NCI-H2227 (cell line): Measurements from ENCODE around the gene ADCY2.

ENCODE experiments used
- DNase-seq: peaks from one replicate; lab custom pipeline; 2025; ENCODE audit not compliant: unreplicated experiment; lab: John Stamatoyannopoulos, UW

The ADCY2 gene

GRCh38 chr5:7437836-7438235, 41.9 kb downstream of the ADCY2 start:
- DNase-seq, result no peak

GRCh38 chr5:7445068-7445467, 49.1 kb downstream of the ADCY2 start:
- DNase-seq, result no peak

- DNase-seq, result no peak
These were observed 49.9 kb downstream of the ADCY2 start for GRCh38 chr5:7445831-7446230.

- DNase-seq, result no peak
These were observed 51.0 kb downstream of the ADCY2 start for GRCh38 chr5:7446913-7447312.

- no peak for DNase-seq
These were observed 58.0 kb downstream of the ADCY2 start for GRCh38 chr5:7453947-7454346.

GRCh38 chr5:7456206-7456605, 60.3 kb downstream of the ADCY2 start:
- DNase-seq, result no peak

- no peak for DNase-seq
These were observed 65.4 kb downstream of the ADCY2 start for GRCh38 chr5:7461371-7461770.

- DNase-seq, result no peak
These were observed 66.8 kb downstream of the ADCY2 start for GRCh38 chr5:7462758-7463157.

- DNase-seq, result no peak
These were observed 68.2 kb downstream of the ADCY2 start for GRCh38 chr5:7464182-7464581.

GRCh38 chr5:7467179-7467578, 71.2 kb downstream of the ADCY2 start:
- peak; percentile 3 for DNase-seq

- DNase-seq, result no peak
These were observed 72.8 kb downstream of the ADCY2 start for GRCh38 chr5:7468742-7469141.

- DNase-seq, result no peak
These were observed 75.8 kb downstream of the ADCY2 start for GRCh38 chr5:7471710-7472109.

GRCh38 chr5:7473115-7473514, 77.2 kb downstream of the ADCY2 start:
- no peak for DNase-seq

GRCh38 chr5:7473668-7474215, 77.8 kb downstream of the ADCY2 start:
- no peak for DNase-seq

GRCh38 chr5:7474821-7475403, 79.0 kb downstream of the ADCY2 start:
- DNase-seq, result no peak

GRCh38 chr5:7478459-7478858, 82.5 kb downstream of the ADCY2 start:
- DNase-seq, result no peak

GRCh38 chr5:7488734-7489133, 92.8 kb downstream of the ADCY2 start:
- no peak for DNase-seq

GRCh38 chr5:7492371-7492770, 96.4 kb downstream of the ADCY2 start:
- no peak for DNase-seq

- no peak for DNase-seq
These were observed 97.1 kb downstream of the ADCY2 start for GRCh38 chr5:7493081-7493480.

- DNase-seq, result no peak
These were observed 97.7 kb downstream of the ADCY2 start for GRCh38 chr5:7493622-7494021.

GRCh38 chr5:7494481-7495130, 98.7 kb downstream of the ADCY2 start:
- no peak for DNase-seq

- DNase-seq, result no peak
These were observed 99.2 kb downstream of the ADCY2 start for GRCh38 chr5:7495131-7495517.

GRCh38 chr5:7500256-7500655, 104.3 kb downstream of the ADCY2 start:
- no peak for DNase-seq
